ENCODE results near the gene SLC26A9.

DNA sequence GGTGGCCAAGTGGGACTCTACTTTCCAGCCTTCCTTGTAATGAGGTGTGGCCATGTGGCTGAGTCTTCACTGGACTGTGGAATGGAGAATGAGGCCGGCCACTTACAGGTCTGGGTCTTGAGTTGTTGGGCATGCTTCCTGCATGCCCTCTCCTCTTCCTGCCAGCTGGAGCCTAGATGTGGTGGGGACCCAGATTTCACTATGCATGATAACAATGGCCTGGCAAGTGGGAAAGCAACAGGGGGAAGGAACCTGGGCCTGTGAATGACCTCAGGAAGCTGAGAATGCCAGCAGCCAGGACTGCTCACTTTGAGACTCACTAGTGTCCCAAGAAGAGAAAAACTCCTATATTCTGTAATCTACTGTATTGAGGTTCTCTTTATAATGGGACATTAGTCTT lies 8.5 kb upstream of the SLC26A9 start:
- TF ChIP-seq, protein P1, sequence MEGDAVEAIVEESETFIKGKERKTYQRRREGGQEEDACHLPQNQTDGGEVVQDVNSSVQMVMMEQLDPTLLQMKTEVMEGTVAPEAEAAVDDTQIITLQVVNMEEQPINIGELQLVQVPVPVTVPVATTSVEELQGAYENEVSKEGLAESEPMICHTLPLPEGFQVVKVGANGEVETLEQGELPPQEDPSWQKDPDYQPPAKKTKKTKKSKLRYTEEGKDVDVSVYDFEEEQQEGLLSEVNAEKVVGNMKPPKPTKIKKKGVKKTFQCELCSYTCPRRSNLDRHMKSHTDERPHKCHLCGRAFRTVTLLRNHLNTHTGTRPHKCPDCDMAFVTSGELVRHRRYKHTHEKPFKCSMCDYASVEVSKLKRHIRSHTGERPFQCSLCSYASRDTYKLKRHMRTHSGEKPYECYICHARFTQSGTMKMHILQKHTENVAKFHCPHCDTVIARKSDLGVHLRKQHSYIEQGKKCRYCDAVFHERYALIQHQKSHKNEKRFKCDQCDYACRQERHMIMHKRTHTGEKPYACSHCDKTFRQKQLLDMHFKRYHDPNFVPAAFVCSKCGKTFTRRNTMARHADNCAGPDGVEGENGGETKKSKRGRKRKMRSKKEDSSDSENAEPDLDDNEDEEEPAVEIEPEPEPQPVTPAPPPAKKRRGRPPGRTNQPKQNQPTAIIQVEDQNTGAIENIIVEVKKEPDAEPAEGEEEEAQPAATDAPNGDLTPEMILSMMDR (conservative IDR thresholded peaks at IDR 0.05; ENCODE audit: low read depth, low read length), result no peak
- no peak for TF ChIP-seq EZH2 (IDR thresholded peaks at IDR 0.05; ENCODE audit: borderline replicate concordance, low read depth, low read length, poor library complexity, severe bottlenecking)

Data from A673 (cell line).